NCI-H2196 treated with DMSO at 0.1 percent for 48 hours (cell line): ENCODE measurements around the gene DDX6.
"Not testable (repeated sequence)": the region's sequence is repeated elsewhere in the genome, so short reads cannot be mapped to it uniquely, and the experiment has no call there.

Source experiments
- DNase-seq: peaks from one replicate; lab custom pipeline; 2025; ENCODE audit not compliant: unreplicated experiment; lab: John Stamatoyannopoulos, UW

Gene DDX6

DNA sequence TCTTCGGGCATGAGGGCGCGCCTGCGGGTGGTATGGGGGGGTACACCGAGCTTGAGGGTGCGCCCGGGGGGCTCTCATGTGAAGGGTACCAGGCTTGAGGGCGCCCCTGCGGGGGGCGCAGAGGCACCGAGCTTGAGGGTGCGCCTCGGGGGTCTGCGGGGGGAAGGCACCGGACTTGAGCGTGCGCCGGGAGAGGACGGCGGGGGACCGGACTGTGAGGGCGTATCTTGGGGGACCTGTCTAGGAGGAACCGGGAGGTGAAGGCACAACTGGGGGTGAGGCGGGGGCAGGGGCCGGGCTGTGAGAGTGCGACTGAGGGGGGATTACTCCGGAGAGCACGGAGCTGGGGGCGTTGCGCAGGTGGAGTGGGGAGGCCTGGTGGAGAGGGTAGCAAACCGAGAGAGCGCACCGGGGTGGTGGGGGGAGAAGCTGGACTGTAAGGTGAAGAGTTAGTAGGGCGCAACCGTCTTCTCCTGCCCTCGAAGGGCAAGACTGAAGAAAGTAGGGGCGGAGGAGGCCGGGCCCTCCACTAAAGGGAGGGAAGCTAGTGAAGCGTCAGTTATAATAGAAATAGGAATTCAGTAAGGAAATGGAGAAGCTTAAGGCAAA lies 1.1 kb upstream of the DDX6 start:
- no peak for DNase-seq

DNA sequence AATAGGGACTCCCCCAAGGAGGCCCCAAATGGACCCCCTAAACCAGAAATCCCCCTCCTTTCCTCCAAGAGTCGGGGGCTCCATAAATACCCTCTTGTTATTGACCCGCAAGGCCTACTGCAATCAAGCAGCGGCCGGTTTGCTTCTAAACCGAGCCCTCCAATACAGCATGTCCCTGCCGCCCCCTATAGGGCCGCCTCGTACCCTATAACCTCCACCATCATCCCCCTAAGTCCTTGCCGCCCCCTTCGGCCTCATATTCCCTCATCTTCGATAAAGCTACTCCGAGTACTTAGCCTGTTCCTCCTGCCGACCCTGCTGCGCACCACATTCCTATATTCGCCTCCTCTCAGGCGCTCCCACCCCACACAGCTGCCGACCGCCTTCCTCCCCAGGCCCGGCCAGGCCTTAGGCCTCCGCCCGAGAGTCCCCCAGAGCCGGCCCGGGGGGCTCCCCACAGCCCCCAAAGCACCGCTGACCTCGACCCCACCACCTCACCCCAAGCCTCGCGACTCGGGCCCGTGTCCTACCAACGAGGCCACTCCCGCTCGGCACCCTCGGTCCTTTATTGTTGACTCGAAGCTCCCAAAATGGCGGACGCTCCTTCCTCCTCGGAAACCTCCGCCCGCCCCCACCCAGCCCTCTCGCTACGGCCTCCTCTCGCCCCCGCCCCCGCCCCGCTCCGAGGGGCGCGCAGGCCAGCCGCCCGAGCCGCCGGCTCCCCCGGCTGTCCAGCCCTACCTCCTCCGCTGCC lies 430 bp downstream of the DDX6 start:
- no peak for DNase-seq

GRCh38 chr11:118789501-118790356 lies 1.2 kb downstream of the DDX6 start:
- DNase-seq: no peak

- no peak for DNase-seq
These were observed 4.3 kb downstream of the DDX6 start for GRCh38 chr11:118786657-118787056.

GRCh38 chr11:118785362-118785761 lies 5.6 kb downstream of the DDX6 start:
- no peak for DNase-seq

DNA sequence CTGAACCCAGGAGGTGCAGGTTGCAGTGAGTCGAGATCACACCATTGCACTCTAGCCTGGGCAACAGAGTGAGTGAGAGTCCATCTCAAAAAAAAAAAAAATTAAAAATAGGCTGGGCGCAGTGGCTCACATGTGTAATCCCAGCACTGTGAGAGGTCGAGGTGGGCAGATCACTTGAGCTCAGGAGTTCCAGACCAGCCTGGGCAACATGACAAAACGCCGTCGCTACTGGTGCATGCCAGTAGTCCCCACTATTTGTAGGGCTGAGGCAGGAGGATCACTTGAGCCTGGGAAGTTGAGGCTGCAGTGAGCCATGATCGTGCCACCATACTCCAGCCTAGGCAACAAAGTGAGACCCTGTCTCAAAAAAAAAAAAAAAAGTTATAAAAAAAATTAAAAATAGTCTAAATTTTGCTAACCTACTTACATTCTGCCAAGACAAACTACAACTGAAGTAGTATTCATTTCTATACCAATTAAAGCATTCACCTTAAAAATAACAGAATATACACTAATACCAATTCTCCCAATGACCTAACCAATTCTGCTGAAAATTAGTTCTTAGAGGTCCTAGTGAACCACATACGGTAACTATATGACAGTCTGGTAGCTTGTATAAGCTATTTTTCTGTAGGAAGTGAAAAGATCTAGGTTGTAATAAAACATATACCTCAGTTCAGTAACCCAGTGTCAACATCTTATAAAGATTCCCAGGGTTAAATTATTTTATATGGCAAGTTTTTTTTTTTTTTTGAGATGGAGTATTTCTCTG lies 7.1 kb downstream of the DDX6 start:
- DNase-seq: no peak

- DNase-seq: not testable (repeated sequence)
These were observed 7.6 kb downstream of the DDX6 start for GRCh38 chr11:118783324-118783723.

GRCh38 chr11:118778898-118779297 lies 12.1 kb downstream of the DDX6 start:
- DNase-seq: no peak

DNA sequence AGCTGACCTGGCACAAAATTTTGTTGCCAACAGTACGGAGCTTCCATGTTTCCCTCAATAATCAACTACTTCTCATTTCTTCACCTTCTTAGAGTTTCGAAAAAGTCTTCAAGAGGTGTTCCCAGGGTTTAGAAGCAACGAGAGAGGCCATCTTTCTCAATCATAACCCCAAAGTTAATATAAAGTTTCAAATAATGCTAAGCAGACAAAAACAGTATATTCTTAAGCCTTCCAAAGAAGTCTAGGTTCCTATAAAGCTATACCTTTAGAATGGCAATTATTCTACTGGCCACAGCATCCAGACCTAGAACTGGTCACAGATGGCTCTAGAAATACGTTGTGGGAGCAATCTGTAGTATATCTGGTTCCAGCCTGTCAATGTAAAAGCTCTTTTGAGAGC lies 16.9 kb downstream of the DDX6 start:
- no peak for DNase-seq

DNA sequence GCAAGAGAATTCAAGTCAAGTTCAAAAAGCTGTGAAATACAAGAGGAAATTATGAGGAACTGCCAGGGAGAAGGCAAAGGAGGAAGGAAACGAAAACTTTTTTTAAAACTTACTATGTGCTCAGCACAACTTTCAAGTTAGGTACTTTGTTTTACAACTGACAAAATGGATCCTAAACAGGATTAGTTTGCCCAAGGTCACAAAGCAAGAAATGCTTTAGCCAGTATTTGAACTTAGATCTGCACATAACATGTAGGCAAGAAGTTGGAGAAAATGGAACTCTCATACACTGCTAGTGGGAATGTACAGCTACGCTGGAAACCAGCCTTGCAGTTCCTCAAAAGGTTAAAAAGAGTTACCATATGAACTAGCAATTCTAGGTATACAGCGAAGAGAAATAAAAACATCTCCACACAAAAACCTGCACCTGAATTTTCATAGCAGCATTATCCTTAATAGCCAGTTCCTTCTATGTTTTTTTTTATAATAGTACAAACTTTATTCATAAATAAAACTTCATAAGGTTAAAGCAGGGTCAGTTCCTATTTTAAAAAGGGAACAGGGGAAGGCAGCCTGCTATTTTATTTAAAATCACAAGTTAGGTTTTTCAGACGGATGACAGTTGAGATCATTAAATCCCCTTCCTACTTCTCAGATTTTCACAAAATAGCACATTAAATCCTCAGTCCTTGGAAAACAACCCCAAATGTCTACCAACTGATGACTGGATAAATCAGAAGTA lies 19.2 kb downstream of the DDX6 start:
- no peak for DNase-seq

- DNase-seq: no peak
These were observed 22.3 kb downstream of the DDX6 start for GRCh38 chr11:118768690-118769089.

DNA sequence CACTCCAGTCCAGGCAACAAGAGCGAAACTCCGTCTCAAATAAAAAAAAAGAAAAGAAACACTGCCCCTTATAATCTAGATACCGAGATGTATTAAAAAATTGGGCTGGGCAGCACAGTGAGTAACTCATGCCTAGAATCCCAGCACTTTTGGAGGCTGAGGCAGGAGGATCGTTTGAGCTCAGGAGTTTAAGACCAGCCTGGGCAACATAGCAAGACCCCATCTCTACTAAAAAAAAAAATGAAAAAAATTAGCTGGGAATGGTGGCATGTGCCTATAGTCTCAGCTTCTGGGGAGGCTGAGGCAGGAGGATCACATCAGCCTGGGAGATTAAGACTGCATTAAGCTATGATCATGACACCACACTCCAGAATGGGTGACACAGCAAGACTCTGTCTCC lies 24.9 kb downstream of the DDX6 start:
- no peak for DNase-seq

GRCh38 chr11:118765095-118765691 lies 25.8 kb downstream of the DDX6 start:
- DNase-seq: not testable (repeated sequence)

DNA sequence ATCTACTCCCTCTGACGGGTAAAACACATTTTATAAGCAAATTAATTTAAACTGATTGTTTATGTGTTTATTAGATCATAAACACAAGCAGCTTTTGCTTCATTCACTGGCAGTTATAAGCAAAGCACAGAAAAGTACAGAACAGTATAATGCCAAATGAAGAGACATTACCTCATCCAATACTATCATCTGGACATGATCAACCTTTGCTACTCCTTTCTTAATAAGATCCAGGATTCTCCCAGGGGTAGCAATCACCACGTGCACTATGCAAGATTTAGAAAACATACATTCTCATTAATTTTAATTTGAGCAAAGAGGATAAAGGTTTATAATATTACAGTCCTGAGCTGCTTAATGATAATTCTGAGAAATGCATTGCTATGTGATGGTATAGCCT lies 27.9 kb downstream of the DDX6 start:
- no peak for DNase-seq

DNA sequence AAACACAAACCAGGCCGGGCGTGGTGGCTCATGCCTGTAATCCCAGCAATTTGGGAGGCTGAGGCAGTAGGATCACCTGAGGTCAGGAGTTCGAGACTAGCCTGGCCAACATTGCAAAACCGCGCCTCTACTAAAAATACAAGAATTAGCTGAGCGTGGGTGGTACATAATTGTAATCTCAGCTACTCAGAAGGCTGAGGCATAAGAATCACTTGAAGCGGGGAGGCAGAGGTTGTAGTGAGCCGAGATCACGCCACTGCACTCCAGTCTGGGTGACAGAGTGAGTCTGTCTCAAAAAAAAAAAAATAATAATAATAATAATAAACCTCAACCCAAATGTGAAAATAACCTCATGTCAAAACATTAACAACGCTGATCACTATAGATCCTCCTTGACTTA lies 29.0 kb downstream of the DDX6 start:
- not testable (repeated sequence) for DNase-seq

DNA sequence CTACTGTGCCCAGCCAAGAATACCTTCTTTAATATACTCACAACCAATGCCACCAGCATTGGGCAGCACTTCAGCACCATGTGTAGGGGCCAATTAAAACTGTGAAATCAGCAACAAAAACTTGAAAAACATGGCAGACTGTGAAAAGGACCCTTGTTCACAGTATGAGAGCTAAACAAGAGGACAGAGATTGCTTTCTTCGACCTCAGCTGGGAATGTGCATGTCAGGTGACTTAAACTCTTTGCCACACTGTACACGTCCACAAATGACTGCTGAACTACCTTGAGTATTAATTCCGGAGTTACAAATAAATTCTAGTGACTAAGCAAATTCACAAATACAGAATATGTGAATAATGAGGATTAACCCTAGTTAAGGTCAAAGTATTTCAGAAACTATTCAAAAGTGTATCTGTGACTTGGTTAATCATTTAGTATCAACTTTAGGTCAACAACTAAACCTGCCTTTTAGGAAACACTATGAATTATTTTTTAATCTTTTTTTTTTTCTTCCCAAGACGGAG lies 33.0 kb downstream of the DDX6 start:
- no peak for DNase-seq

GRCh38 chr11:118752654-118753053 lies 38.3 kb downstream of the DDX6 start:
- no peak for DNase-seq

DNA sequence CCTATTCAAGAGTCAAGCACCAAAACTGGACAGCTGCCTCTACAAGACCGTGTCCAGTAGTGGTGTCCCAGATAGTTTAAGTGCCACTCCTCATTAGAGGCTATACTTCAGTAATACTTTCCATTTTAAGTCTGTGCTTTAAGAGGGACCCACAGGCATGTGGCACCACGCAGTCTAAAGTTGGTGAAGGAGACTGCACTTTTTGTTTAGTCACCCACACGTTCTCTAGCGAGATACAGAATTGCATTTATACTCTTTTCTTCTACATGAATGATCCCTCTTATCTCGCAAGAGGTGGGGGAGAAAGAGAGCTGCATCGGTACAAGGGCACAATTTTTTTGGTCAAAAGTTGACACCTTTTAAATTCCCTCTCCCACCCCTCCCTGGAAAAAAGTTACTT lies 41.5 kb downstream of the DDX6 start:
- DNase-seq: no peak

DNA sequence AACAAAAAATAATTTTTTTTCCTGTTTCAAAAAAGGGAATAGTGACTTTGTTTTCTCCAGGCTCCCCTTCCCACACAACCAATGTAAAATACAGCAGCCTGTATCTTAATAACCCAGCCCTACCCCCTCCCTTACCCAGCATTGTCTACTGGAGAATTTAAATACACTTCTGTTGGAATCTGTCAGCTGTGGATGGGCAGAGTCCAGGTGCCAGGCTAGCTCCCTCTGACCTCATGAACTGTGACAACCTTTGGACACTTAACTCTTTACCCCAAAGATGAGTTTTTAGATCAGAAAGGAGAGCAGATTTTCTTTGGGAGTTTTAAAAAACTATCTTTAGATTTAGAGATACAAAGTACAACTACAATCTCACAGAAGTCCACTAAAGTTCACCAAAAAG lies 42.9 kb downstream of the DDX6 start:
- DNase-seq: no peak
